Inferior parietal cortex (tissue), 1 donor: ENCODE results near the gene COPB1.
"Not testable (repeated sequence)": the region's sequence is repeated elsewhere in the genome, so short reads cannot be mapped to it uniquely, and the experiment has no call there.

ENCODE experiments used
- DNase-seq: peaks from one replicate; pipeline ENCODE4 v3.0.0-alpha.2; 2016; ENCODE audit errors: extremely low spot score

COPB1 gene

GRCh38 chr11:14499560-14500180 is at the start of gene COPB1:
Gene COPB1, minus strand, starts transcription at chr11:14499811. Its CDS starts 883 bp downstream, at chr11:14498928.
- peak; percentile 93 for DNase-seq

- DNase-seq, result no peak
Observed at GRCh38 chr11:14547440-14547839, 47.8 kb upstream of the COPB1 start.

GRCh38 chr11:14546672-14547071 is 47.1 kb upstream of the COPB1 start:
- DNase-seq, result no peak

GRCh38 chr11:14544611-14545010 is 45.0 kb upstream of the COPB1 start:
- no peak for DNase-seq

- no peak for DNase-seq
Observed at GRCh38 chr11:14543260-14543659, 43.6 kb upstream of the COPB1 start.

- no peak for DNase-seq
Observed at GRCh38 chr11:14542324-14542723, 42.7 kb upstream of the COPB1 start.

- no peak for DNase-seq
Observed at GRCh38 chr11:14541192-14541947, 41.8 kb upstream of the COPB1 start.

GRCh38 chr11:14539982-14540421 is 40.4 kb upstream of the COPB1 start:
- no peak for DNase-seq

- no peak for DNase-seq
Observed at GRCh38 chr11:14538926-14539554, 39.4 kb upstream of the COPB1 start.

- no peak for DNase-seq
Observed at GRCh38 chr11:14538271-14538925, 38.8 kb upstream of the COPB1 start.

- peak; percentile 66 for DNase-seq
Observed at GRCh38 chr11:14537134-14537599, 37.6 kb upstream of the COPB1 start.

GRCh38 chr11:14535166-14535565 is 35.6 kb upstream of the COPB1 start:
- DNase-seq, result not testable (repeated sequence)

- DNase-seq, result no peak
Observed at GRCh38 chr11:14529951-14530350, 30.3 kb upstream of the COPB1 start.

- DNase-seq, result no peak
Observed at GRCh38 chr11:14529321-14529720, 29.7 kb upstream of the COPB1 start.

GRCh38 chr11:14522801-14523200 is 23.2 kb upstream of the COPB1 start:
- no peak for DNase-seq

GRCh38 chr11:14522245-14522644 is 22.6 kb upstream of the COPB1 start:
- no peak for DNase-seq

- DNase-seq, result no peak
Observed at GRCh38 chr11:14520747-14521151, 21.1 kb upstream of the COPB1 start.

GRCh38 chr11:14519917-14520746 is 20.5 kb upstream of the COPB1 start, which contains the start of gene PSMA1:
Gene PSMA1, minus strand, starts transcription at chr11:14520386. Its CDS starts 87 bp downstream, at chr11:14520299.
- DNase-seq, result peak; percentile 94

GRCh38 chr11:14519597-14519916 is 19.9 kb upstream of the COPB1 start:
- DNase-seq, result no peak

GRCh38 chr11:14518820-14519219 is 19.2 kb upstream of the COPB1 start:
- no peak for DNase-seq

- DNase-seq, result no peak
Observed at GRCh38 chr11:14513800-14514199, 14.2 kb upstream of the COPB1 start.
